ENCODE data around the gene ANKHD1. TPM values are rescaled to one million over a fixed set of nuclear protein-coding genes. Genes with fewer than 3 reads are reported as not detected.

The ANKHD1 gene
- total and polyA plus RNA-seq, 9 of the 15 experiments (the other 6 are each of a cell fraction or from before 2014, with no cell fraction given), result 38.9 to 138 (median 78.7) TPM

GRCh38 chr5:140547508-140548299, 146.1 kb downstream of the ANKHD1 start, which contains the start of gene EIF4EBP3 (continued):
- TF ChIP-seq CHD7 (IDR thresholded peaks at IDR 0.05; ENCODE audit: low read depth, low read length) (no peak), KLF6 (CRISPR knock-in tag; IDR thresholded peaks at IDR 0.05; ENCODE audit: borderline replicate concordance) (no peak), MAX (CRISPR knock-in tag; IDR thresholded peaks at IDR 0.05) (peak; percentile 97), PBX2 (CRISPR knock-in tag; IDR thresholded peaks at IDR 0.05; ENCODE audit: low read depth) (peak; percentile 95), PBX2 (tag; conservative IDR thresholded peaks at IDR 0.05; ENCODE audit: low read depth) (peak; percentile 97), FOXK2 (conservative IDR thresholded peaks at IDR 0.05 in 1 of 2, IDR thresholded peaks at IDR 0.05 in 1 of 2; ENCODE audit: low read depth in 2 of 2) (peak; percentile 98 to 99), MBD1 (CRISPR knock-in tag; IDR thresholded peaks at IDR 0.05) (peak; percentile 79; the same call in 1 of the 2 replicates), CBX3 (IDR thresholded peaks at IDR 0.05; ENCODE audit: borderline replicate concordance in 1 of 2, low read length in 2 of 2) (peak in 1 of 2 experiments; percentile 53; a peak in 1 of 3 replicates), POLR2B (IDR thresholded peaks at IDR 0.05; ENCODE audit: low read depth, partially characterized antibody) (peak; percentile 65)
